Ovary (tissue), 9 donors: ENCODE measurements around the gene ACBD4. TPM values are rescaled to one million over a fixed set of nuclear protein-coding genes. Genes with fewer than 3 reads are reported as not detected.

Experiments used
- DNase-seq, 5 donors: peaks; one replicate each; pipeline ENCODE4 v3.0.0-alpha.2; 2019 to 2020
- H3K27ac ChIP-seq, 2 donors: fragments of 200-600 bp; one replicate each; pipeline versions ENCODE4 v1.5.1 to v1.8.0; 2019 to 2022
- H3K27me3 ChIP-seq: fragments of 200-600 bp; one replicate; pipeline ENCODE4 v1.8.0; 2022
- H3K36me3 ChIP-seq: fragments of 200-600 bp; sonication (generic); one replicate; pipeline ENCODE4 v1.5.1; 2019
- H3K4me1 ChIP-seq: one replicate; pipeline ENCODE4 v1.8.1; 2013; ENCODE audit warnings: mild to moderate bottlenecking, moderate library complexity; ENCODE audit not compliant: insufficient read depth
- H3K4me3 ChIP-seq: fragments of 200-600 bp; sonication (generic); one replicate; pipeline ENCODE4 v1.5.1; 2017
- H3K9me3 ChIP-seq, 2 donors: fragments of 200-600 bp in 1 of 2; sonication (generic) in 1 of 2; one replicate each; pipeline versions ENCODE4 v1.5.1 to v1.8.1; 2013 to 2019; ENCODE audit warnings: mild to moderate bottlenecking in 1 of 2, moderate library complexity in 1 of 2
- CTCF ChIP-seq, 3 donors: fragments of 450-650 bp in 2 of 3; fragments of 200-600 bp in 1 of 3; IDR thresholded peaks; one replicate each; pipeline versions ENCODE4 v1.5.1 to v1.8.0; 2016 to 2022; ENCODE audit warnings: antibody characterized with exemption in 3 of 3, mild to moderate bottlenecking in 1 of 3
- EP300 ChIP-seq: sonication (generic); formaldehyde crosslinking; IDR thresholded peaks from one replicate; pipeline ENCODE4 v1.6.1; 2017; ENCODE audit warnings: antibody characterized with exemption
- POLR2A ChIP-seq: fragments of 450-650 bp; IDR thresholded peaks from one replicate; pipeline ENCODE4 v1.6.1; 2017; ENCODE audit warnings: antibody characterized with exemption, mild to moderate bottlenecking, moderate library complexity
- WGBS, 3 donors: extraction: QIAGEN DNeasy Blood & Tissue Kit in 1 of 3; methylation state at CpG; one replicate each; pipeline versions ENCODE4 v1.1.5 to v1.1.7; 2013 to 2017; 5-methylcytosine and 5-hydroxymethylcytosine counted together
- intact Hi-C, 4 donors: fragments of 100-400 bp; cut with DNase I; formaldehyde crosslinking; loops; one replicate each; pipeline versions ENCODE4 v1.11.0 to v1.15.1; 2022 to 2023
- polyA plus RNA-seq, 2 donors: library from polyadenylated mRNA; stranded (reverse); fragments of 200-250 nt in 1 of 2; fragments of 350-450 nt in 1 of 2; fragmentation: Illumina TruSeq in 1 of 2; extraction: RNeasy Lipid Tissue Mini Kit (QIAGEN cat#74804) in 1 of 2; gene quantifications; one replicate each; pipeline ENCODE4 v1.2.3, GENCODE V29; 2013 to 2014
- total RNA-seq, 7 donors: library from RNA; depleted of rRNA in 2 of 7; stranded (reverse); fragments of >200 nt in 2 of 7; fragmentation: NEBNext Ultra II Directional in 3 of 7; extraction: Animal tissue kit (Norgen Biotek cat#: 25700) in 3 of 7; gene quantifications; one replicate each; pipeline versions ENCODE4 v1.1.0 to v1.2.4, GENCODE V29; 2016 to 2023
- donor health status: DM: no; HTN: no; CAD: no; lungs with moderate emphysema.
- donor health status: DM: no; HTN: no; CAD: no.
- donor health status: Bipolar disorder and iron deficiency.
- donor health status: DM: yes; HTN: yes; CAD: no.
- donor health status: DM: no; HTN: no; CAD: no.
- donor health status: DM: yes; HTN: yes; CAD: no.

ACBD4 gene
- total and polyA plus RNA-seq, 9 donors: 11.0 to 24.5 (median 18.5) TPM

GRCh38 chr17:45127548-45128300 is 7.8 kb upstream of the ACBD4 start:
- Histone ChIP-seq H3K9me3 (no peaks in the 10 kb centered on the region), H3K4me3 (no peak overlapping the region), H3K27ac (peak overlapping the region; percentile 78 to 87), H3K36me3 (no peaks in the 10 kb centered on the region), H3K4me1 (peaks cover 33% of the 10 kb centered on the region), H3K27me3 (no peaks in the 10 kb centered on the region)
- TF ChIP-seq EP300: no peak
- no peak for TF ChIP-seq CTCF (IDR thresholded peaks at IDR 0.05)
- TF ChIP-seq POLR2A: peak; percentile 12
- 8 to 13% (median 9%) methylated on average over 20 of the region's 20 CpGs for WGBS, 3 donors
- peak; percentile 66 to 83 (median 69) for DNase-seq
- intact Hi-C loops: loop anchor here in 2 of 4 donors (2.0 to 10.0 kb wide), 3 partner anchors 23 to 345 kb away; no protein-coding TSS in a partner anchor

- DNase-seq: peak in 1 of 5 donors; percentile 32
- Histone ChIP-seq H3K27ac (peak overlapping the region; percentile 78 to 87), H3K9me3 (no peaks in the 10 kb centered on the region), H3K4me1 (peaks cover 33% of the 10 kb centered on the region), H3K36me3 (no peaks in the 10 kb centered on the region), H3K4me3 (no peak overlapping the region), H3K27me3 (no peaks in the 10 kb centered on the region)
- TF ChIP-seq POLR2A (no peak), CTCF (IDR thresholded peaks at IDR 0.05) (no peak), EP300 (no peak)
- 52 to 65% (median 65%) methylated on average over 5 of the region's 5 CpGs for WGBS, 3 donors
- intact Hi-C loops: loop anchor here in 2 of 4 donors (2.0 to 10.0 kb wide), 3 partner anchors 24 to 346 kb away; no protein-coding TSS in a partner anchor
Measured at GRCh38 chr17:45128331-45128730, 7.2 kb upstream of the ACBD4 start.

GRCh38 chr17:45128989-45129388 is 6.5 kb upstream of the ACBD4 start:
- H3K36me3 ChIP-seq: no peaks in the 10 kb centered on the region
- H3K4me3 ChIP-seq: no peak overlapping the region
- peak overlapping the region; percentile 78 to 87 for H3K27ac ChIP-seq
- TF ChIP-seq EP300 (no peak), CTCF (IDR thresholded peaks at IDR 0.05) (no peak), POLR2A (no peak)
- H3K4me1 ChIP-seq: peaks cover 29% of the 10 kb centered on the region
- intact Hi-C loops: loop anchor here in 2 of 4 donors (2.0 to 10.0 kb wide), 3 partner anchors 24 to 347 kb away; no protein-coding TSS in a partner anchor
- 93 to 100% (median 97%) methylated on average over 2 of the region's 2 CpGs for WGBS, 3 donors
- no peak for DNase-seq
- no peaks in the 10 kb centered on the region for H3K9me3 ChIP-seq
- H3K27me3 ChIP-seq: no peaks in the 10 kb centered on the region

DNA sequence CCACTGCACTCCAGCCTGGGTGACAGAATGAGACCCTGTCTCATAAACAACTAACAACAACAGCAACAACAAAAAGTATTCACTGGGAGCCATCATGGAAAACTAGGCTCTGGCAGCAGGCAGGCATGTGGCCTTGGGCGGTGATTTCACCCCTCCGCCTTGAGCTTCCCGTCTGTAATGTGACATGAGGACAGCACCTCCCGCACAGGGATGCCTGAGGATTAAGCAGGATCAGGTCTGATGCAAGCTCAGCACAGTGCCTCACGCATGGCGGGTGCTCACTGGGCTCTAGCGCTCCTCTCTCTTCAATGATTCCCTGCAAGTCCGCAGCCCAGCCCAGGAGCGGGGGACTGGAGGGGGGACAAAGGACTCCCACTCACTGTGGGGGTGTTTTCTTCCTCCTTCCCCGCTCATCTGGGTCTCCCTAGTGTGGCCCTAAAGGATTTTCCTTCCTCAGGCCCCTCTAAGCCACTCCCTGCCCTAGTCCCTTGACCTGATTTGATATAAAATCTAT is 6.0 kb upstream of the ACBD4 start:
- no peaks in the 10 kb centered on the region for H3K36me3 ChIP-seq
- H3K4me1 ChIP-seq: peaks cover 24% of the 10 kb centered on the region
- H3K4me3 ChIP-seq: no peak overlapping the region
- no peaks in the 10 kb centered on the region for H3K27me3 ChIP-seq
- peak; percentile 55 to 68 (median 64) for DNase-seq
- no peaks in the 10 kb centered on the region for H3K9me3 ChIP-seq
- TF ChIP-seq POLR2A (no peak), EP300 (no peak), CTCF (IDR thresholded peaks at IDR 0.05) (no peak)
- intact Hi-C loops: loop anchor here in 2 of 4 donors (2.0 to 10.0 kb wide), 3 partner anchors 25 to 347 kb away; no protein-coding TSS in a partner anchor
- WGBS, 3 donors: 54 to 66% (median 54%) methylated on average over 10 of the region's 10 CpGs
- peak overlapping the region in 1 of 2 donors; percentile 78 for H3K27ac ChIP-seq
